PC-3 (cell line): ENCODE results near the gene AGRN. TPM values are rescaled to one million over a fixed set of nuclear protein-coding genes. Genes with fewer than 3 reads are reported as not detected.
A peak's percentile ranks its signal among the peaks of the same experiment; 100 is the strongest.

Source experiments
- ATAC-seq: fragments of 200-7000 bp; cut with Tn5 transposase; 2 replicates; pipeline ENCODE4 v1.9.1; 2020; ENCODE audit warnings: mild to moderate bottlenecking, moderate library complexity
- BruUV-seq: library from RNA; stranded (reverse); fragments of 400-500 nt; replicated peaks from 2 replicates; lab custom pipeline; 2021; lab: Mats Ljungman, UMichigan
- CTCF ChIA-PET: fragments of 300-600 bp; sonication (Branson Sonifier 250); formaldehyde crosslinking; loops from one replicate; lab custom pipeline; 2022; ENCODE audit warnings: antibody characterized with exemption; lab: Charles Lee
- POLR2A ChIA-PET: fragments of 300-600 bp; sonication (Branson Sonifier 250); formaldehyde crosslinking; loops from one replicate; lab custom pipeline; 2022; ENCODE audit warnings: antibody characterized with exemption; ENCODE audit not compliant: unreplicated experiment; lab: Charles Lee
- DNase-seq: peaks from one replicate; pipeline ENCODE4 v3.0.0-alpha.2; 2015
- H2AFZ ChIP-seq: fragments of 300-600 bp; sonication (generic); 2 replicates; pipeline ENCODE4 v1.6.0; 2016; ENCODE audit warnings: antibody characterized with exemption, low read length
- H3F3A ChIP-seq: fragments of 300-600 bp; sonication (generic); one replicate; pipeline ENCODE4 v1.6.0; 2017; ENCODE audit warnings: antibody characterized with exemption, low read length, control low read depth, mild to moderate bottlenecking; ENCODE audit not compliant: unreplicated experiment
- H3K27ac ChIP-seq: fragments of 300-600 bp; sonication (generic); 2 replicates; pipeline ENCODE4 v1.5.1; 2016; ENCODE audit warnings: mild to moderate bottlenecking, low read length
- H3K27me3 ChIP-seq: fragments of 300-600 bp; sonication (generic); 2 replicates; pipeline ENCODE4 v1.6.1; 2016; ENCODE audit warnings: low read length, mixed read lengths
- H3K36me3 ChIP-seq: fragments of 300-600 bp; sonication (generic); 2 replicates; pipeline ENCODE4 v1.6.1; 2016; ENCODE audit warnings: low read depth, mixed run types, low read length, mixed read lengths
- H3K4me1 ChIP-seq: fragments of 300-600 bp; sonication (generic); 2 replicates; pipeline ENCODE4 v1.5.1; 2016; ENCODE audit warnings: low read length; ENCODE audit not compliant: insufficient read depth
- H3K4me2 ChIP-seq: fragments of 300-600 bp; sonication (generic); 2 replicates; pipeline ENCODE4 v1.6.0; 2016; ENCODE audit warnings: low read length
- H3K4me3 ChIP-seq: fragments of 300-600 bp; sonication (generic); 2 replicates; pipeline ENCODE4 v1.5.1; 2016; ENCODE audit warnings: mild to moderate bottlenecking, low read length, mixed read lengths
- H3K79me2 ChIP-seq: fragments of 300-600 bp; sonication (generic); 2 replicates; pipeline ENCODE4 v1.6.1; 2017; ENCODE audit warnings: low read length, mixed read lengths
- H3K9ac ChIP-seq: fragments of 300-600 bp; sonication (generic); 2 replicates; pipeline ENCODE4 v1.6.0; 2016; ENCODE audit warnings: mild to moderate bottlenecking, low read length
- H3K9me2 ChIP-seq: fragments of 300-600 bp; sonication (generic); replicated peaks from 2 replicates; pipeline ENCODE4 v1.6.1; 2016; ENCODE audit warnings: mixed run types, low read length, mixed read lengths
- H3K9me3 ChIP-seq: fragments of 300-600 bp; sonication (generic); 2 replicates; pipeline ENCODE4 v1.6.1; 2016; ENCODE audit warnings: low read length, mixed read lengths
- H4K20me1 ChIP-seq: fragments of 300-600 bp; sonication (generic); 2 replicates; pipeline ENCODE4 v1.6.1; 2016; ENCODE audit warnings: low read length, mixed read lengths
- CTCF ChIP-seq: fragments of 300-600 bp; sonication (generic); conservative IDR thresholded peaks from 2 replicates; pipeline ENCODE4 v1.5.1; 2017; ENCODE audit warnings: antibody characterized with exemption, low read depth, mild to moderate bottlenecking, low read length
- EZH2 ChIP-seq: fragments of 300-600 bp; sonication (generic); IDR thresholded peaks from one replicate; pipeline ENCODE4 v1.6.1; 2017; ENCODE audit warnings: antibody characterized with exemption, mild to moderate bottlenecking, low read length; ENCODE audit not compliant: unreplicated experiment
- EZH2phosphoT487 ChIP-seq: fragments of 300-600 bp; sonication (generic); IDR thresholded peaks from 2 replicates; pipeline ENCODE4 v1.6.1; 2018; ENCODE audit warnings: mild to moderate bottlenecking, antibody characterized with exemption, low read length, borderline replicate concordance
- intact Hi-C: fragments of 100-400 bp; cut with micrococcal nuclease; formaldehyde crosslinking; loops from 2 replicates; pipeline ENCODE4 v1.9.0; 2023
- total RNA-seq: library from RNA; depleted of rRNA; stranded (reverse); fragments of >200 nt; gene quantifications from 2 replicates; pipeline ENCODE4 v1.2.3, GENCODE V29; 2014

The AGRN gene
- total RNA-seq, 1 experiment from 2014 or later: 273 TPM

GRCh38 chr1:1022302-1023009 lies 2.5 kb downstream of the AGRN start:
- H3K27ac ChIP-seq: peak overlapping the region; percentile 96
- H3K9me2 ChIP-seq: no peaks in the 10 kb centered on the region
- H3K4me3 ChIP-seq: peak overlapping the region; percentile 84
- intact Hi-C loops: no loop called here
- H3K9ac ChIP-seq: peak overlapping the region; percentile 93
- peaks cover 42% of the 10 kb centered on the region for H4K20me1 ChIP-seq
- H3K79me2 ChIP-seq: peaks cover 75% of the 10 kb centered on the region
- POLR2A ChIA-PET: interaction anchor here (0.6 to 1.1 kb wide), 4 partner anchors 9 to 41 kb away, joined by 4 to 7 read pairs (median 6); partner anchors contain the start of genes ISG15 and PERM1
- H3K4me2 ChIP-seq: peak overlapping the region; percentile 99
- no TSS peak for BruUV-seq
- no peak for ATAC-seq
- H3K9me3 ChIP-seq: no peaks in the 10 kb centered on the region
- CTCF ChIA-PET: no interaction called here
- no peak for DNase-seq
- H3K36me3 ChIP-seq: peaks cover 41% of the 10 kb centered on the region
- H3K4me1 ChIP-seq: peaks cover 48% of the 10 kb centered on the region
- H3F3A ChIP-seq: no peaks in the 10 kb centered on the region
- TF ChIP-seq EZH2phosphoT487 (no peak), EZH2 (no peak), CTCF (no peak)
- no peaks in the 10 kb centered on the region for H3K27me3 ChIP-seq
- no peak overlapping the region for H2AFZ ChIP-seq

GRCh38 chr1:1023700-1024099 lies 3.8 kb downstream of the AGRN start:
- peaks cover 48% of the 10 kb centered on the region for H4K20me1 ChIP-seq
- no peak overlapping the region for H3K9ac ChIP-seq
- DNase-seq: no peak
- no TSS peak for BruUV-seq
- H3K4me2 ChIP-seq: peak overlapping the region; percentile 99
- no peak overlapping the region for H3K27ac ChIP-seq
- ChIA-PET POLR2A (no interaction called here), CTCF (interaction anchor here (1.0 kb wide), 1 partner anchor 268 kb away, joined by 3 read pairs; no protein-coding TSS in a partner anchor)
- H3K4me1 ChIP-seq: peaks cover 48% of the 10 kb centered on the region
- H3F3A ChIP-seq: no peaks in the 10 kb centered on the region
- ATAC-seq: no peak
- no peaks in the 10 kb centered on the region for H3K9me2 ChIP-seq
- TF ChIP-seq EZH2phosphoT487 (no peak), CTCF (no peak), EZH2 (no peak)
- no peaks in the 10 kb centered on the region for H3K9me3 ChIP-seq
- H3K36me3 ChIP-seq: peaks cover 46% of the 10 kb centered on the region
- peaks cover 81% of the 10 kb centered on the region for H3K79me2 ChIP-seq
- H3K4me3 ChIP-seq: no peak overlapping the region
- H2AFZ ChIP-seq: no peak overlapping the region
- H3K27me3 ChIP-seq: no peaks in the 10 kb centered on the region
- intact Hi-C loops: no loop called here

GRCh38 chr1:1024149-1024770 lies 4.3 kb downstream of the AGRN start:
- ATAC-seq (no peak), DNase-seq (no peak)
- Histone ChIP-seq H3K36me3 (peaks cover 49% of the 10 kb centered on the region), H4K20me1 (peaks cover 51% of the 10 kb centered on the region), H3K79me2 (peaks cover 85% of the 10 kb centered on the region), H3K27ac (no peak overlapping the region), H3F3A (no peaks in the 10 kb centered on the region), H3K27me3 (no peaks in the 10 kb centered on the region), H3K4me3 (peak overlapping the region; percentile 63), H3K9me3 (no peaks in the 10 kb centered on the region), H3K9me2 (no peaks in the 10 kb centered on the region), H3K4me1 (peaks cover 48% of the 10 kb centered on the region), H3K9ac (no peak overlapping the region), H2AFZ (no peak overlapping the region), H3K4me2 (peak overlapping the region; percentile 99)
- no peak for TF ChIP-seq EZH2
- TF ChIP-seq EZH2phosphoT487: no peak
- no peak for TF ChIP-seq CTCF
- intact Hi-C loops: no loop called here
- POLR2A ChIA-PET: no interaction called here
- BruUV-seq: no TSS peak
- CTCF ChIA-PET: interaction anchor here (1.0 kb wide), 1 partner anchor 267 kb away, joined by 3 read pairs; no protein-coding TSS in a partner anchor
